Measurements from ENCODE around the gene RNF26.
A peak's percentile ranks its signal among the peaks of the same experiment; 100 is the strongest.

RNF26 gene

GRCh38 chr11:119316729-119317591 lies 17.4 kb upstream of the RNF26 start, which contains the start of gene MCAM:
Gene MCAM (minus strand): TSS chr11:119317130. CDS start chr11:119317101, 29 bp downstream.
- peak; percentile 69 for DNase-seq
- TF ChIP-seq CTCF (IDR thresholded peaks at IDR 0.05; ENCODE audit: low read depth, low read length): no peak
- Histone ChIP-seq H3K27me3 (no peaks in the 10 kb centered on the region), H3K36me3 (no peaks in the 10 kb centered on the region), H3K4me1 (peaks cover 16% of the 10 kb centered on the region), H3K9me3 (no peaks in the 10 kb centered on the region), H3K4me3 (ENCODE audit: low read depth, low read length) (peak within 1 kb of the TSS; percentile 72)

GRCh38 chr11:119317592-119318239 lies 16.6 kb upstream of the RNF26 start:
- Histone ChIP-seq H3K4me3 (ENCODE audit: low read depth, low read length) (peak overlapping the region; percentile 72), H3K36me3 (no peaks in the 10 kb centered on the region), H3K4me1 (peaks cover 16% of the 10 kb centered on the region), H3K9me3 (no peaks in the 10 kb centered on the region), H3K27me3 (no peaks in the 10 kb centered on the region)
- no peak for DNase-seq
- TF ChIP-seq CTCF (IDR thresholded peaks at IDR 0.05; ENCODE audit: low read depth, low read length): no peak

- no peak for TF ChIP-seq CTCF (IDR thresholded peaks at IDR 0.05; ENCODE audit: low read depth, low read length)
- no peaks in the 10 kb centered on the region for H3K27me3 ChIP-seq
- H3K36me3 ChIP-seq: no peaks in the 10 kb centered on the region
- no peaks in the 10 kb centered on the region for H3K9me3 ChIP-seq
- peaks cover 16% of the 10 kb centered on the region for H3K4me1 ChIP-seq
- H3K4me3 ChIP-seq (ENCODE audit: low read depth, low read length): no peak overlapping the region
- DNase-seq: peak; percentile 43
These were observed 15.8 kb upstream of the RNF26 start for GRCh38 chr11:119318240-119319135.

GRCh38 chr11:119319136-119319699 lies 15.1 kb upstream of the RNF26 start:
- Histone ChIP-seq H3K36me3 (no peaks in the 10 kb centered on the region), H3K4me3 (ENCODE audit: low read depth, low read length) (no peak overlapping the region), H3K9me3 (no peaks in the 10 kb centered on the region), H3K27me3 (no peaks in the 10 kb centered on the region), H3K4me1 (peaks cover 21% of the 10 kb centered on the region)
- TF ChIP-seq CTCF (IDR thresholded peaks at IDR 0.05; ENCODE audit: low read depth, low read length): no peak
- DNase-seq: no peak

GRCh38 chr11:119319700-119320239 lies 14.6 kb upstream of the RNF26 start:
- H3K36me3 ChIP-seq: no peaks in the 10 kb centered on the region
- H3K4me1 ChIP-seq: peaks cover 21% of the 10 kb centered on the region
- no peaks in the 10 kb centered on the region for H3K27me3 ChIP-seq
- no peak overlapping the region for H3K4me3 ChIP-seq (ENCODE audit: low read depth, low read length)
- DNase-seq: no peak
- no peak for TF ChIP-seq CTCF (IDR thresholded peaks at IDR 0.05; ENCODE audit: low read depth, low read length)
- H3K9me3 ChIP-seq: no peaks in the 10 kb centered on the region
